ENCODE results near the gene MYBPC2.
A peak's percentile ranks its signal among the peaks of the same experiment; 100 is the strongest.

Gene MYBPC2

DNA sequence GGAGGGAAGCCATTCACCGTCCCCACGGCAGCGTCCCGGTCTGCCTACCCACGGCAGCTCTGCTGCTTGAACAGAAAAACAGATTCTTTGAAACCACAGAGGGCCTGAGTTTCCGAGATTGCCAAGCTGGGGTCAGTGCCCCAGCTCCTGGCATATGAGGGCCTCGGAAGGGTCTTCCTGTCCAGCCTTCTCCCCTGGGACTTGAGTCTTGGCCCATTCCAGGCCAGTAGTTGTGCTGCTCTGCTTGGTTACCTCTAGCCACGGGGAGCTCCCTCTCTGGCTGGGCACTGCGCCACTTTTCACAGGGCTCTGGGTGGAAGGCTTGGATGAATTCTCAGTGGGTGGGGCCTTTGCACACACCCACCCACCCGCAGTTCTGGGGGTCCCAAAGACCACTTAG, 22.6 kb upstream of the MYBPC2 start:
- no peak for DNase-seq

DNA sequence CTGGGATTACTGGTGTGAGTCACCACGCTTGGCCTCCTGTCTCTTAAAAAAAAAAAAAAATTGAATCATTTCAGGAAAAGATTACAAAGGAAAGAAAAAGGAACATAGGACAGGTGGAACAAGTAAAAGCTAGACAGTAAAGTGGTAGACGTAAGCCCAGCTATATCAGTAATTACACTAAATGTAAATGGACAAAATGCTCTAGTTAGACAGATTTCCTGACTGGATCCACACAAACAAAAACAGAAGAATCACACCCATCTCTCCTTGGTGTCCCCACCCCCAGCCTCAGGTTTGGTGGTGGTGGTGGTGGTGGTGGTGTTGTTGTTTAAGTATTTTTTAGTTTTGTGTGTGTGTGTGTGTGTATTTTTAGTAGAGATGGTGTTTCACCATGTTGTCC, 20.3 kb upstream of the MYBPC2 start:
- no peak for DNase-seq

DNA sequence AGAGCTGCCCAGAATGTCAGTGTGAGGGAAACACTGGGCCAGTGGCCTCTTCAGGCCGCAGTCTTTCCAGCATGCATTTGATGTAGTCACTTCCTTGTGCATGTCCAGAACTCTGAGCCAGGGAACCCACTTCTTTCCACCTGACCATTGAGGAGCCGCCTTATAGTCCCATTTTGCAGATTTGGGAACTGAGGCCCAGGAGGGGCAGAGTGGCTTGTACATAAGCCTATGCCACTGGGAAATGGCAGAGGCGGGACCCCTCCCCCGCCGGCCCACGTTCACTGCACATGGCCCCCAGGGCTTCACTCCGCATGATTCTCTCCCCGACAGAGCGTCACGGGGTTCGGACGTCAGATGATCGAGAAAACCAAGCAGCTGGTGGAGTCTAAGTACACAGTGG, 19.6 kb upstream of the MYBPC2 start:
- no peak for DNase-seq

DNA sequence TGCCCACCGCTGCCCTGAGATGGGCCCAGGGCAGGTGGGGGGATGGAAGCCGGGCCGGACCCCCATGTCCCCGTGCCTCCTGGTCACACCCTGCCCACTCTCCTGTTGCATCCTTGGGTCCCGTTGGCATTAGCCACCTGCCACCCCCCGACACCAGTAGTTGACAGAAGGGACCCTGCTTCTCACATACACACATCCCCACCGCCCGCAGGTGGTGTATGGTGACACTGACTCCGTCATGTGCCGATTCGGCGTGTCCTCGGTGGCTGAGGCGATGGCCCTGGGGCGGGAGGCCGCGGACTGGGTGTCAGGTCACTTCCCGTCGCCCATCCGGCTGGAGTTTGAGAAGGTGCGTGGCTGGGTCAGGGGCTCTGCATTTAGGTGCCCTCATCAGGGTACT, 19.2 kb upstream of the MYBPC2 start:
- DNase-seq, result no peak

DNA sequence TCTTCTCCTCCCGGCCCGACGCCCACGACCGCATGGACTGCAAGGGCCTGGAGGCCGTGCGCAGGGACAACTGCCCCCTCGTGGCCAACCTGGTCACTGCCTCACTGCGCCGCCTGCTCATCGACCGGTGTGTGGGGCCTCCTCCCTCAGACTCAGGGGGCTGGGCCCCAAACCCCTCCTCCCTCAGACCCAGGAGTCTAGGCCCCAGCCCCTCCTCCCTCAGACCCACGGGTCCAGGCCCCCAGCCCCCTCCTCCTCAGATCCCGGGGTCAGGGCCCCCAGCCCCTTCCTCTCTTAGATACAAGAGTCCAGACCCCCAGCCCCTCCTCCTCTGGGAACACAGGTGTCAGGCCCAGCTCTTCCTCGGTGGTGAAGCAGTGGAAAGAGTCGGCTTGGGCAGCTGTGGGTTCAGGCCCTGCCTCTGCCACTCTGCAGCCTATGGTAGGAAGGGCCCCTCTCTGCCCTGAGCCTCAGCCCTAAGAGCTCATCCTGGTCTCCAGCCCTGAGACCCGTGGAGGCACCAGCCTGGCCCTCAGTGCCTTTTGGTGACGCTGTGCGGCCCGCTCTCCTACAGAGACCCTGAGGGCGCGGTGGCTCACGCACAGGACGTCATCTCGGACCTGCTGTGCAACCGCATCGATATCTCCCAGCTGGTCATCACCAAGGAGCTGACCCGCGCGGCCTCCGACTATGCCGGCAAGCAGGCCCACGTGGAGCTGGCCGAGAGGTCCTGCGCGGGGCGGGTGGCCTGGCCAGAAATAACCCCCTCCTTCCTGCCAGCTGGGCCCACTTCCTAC, 17.6 kb upstream of the MYBPC2 start:
- DNase-seq, result peak; percentile 79 to 86

DNA sequence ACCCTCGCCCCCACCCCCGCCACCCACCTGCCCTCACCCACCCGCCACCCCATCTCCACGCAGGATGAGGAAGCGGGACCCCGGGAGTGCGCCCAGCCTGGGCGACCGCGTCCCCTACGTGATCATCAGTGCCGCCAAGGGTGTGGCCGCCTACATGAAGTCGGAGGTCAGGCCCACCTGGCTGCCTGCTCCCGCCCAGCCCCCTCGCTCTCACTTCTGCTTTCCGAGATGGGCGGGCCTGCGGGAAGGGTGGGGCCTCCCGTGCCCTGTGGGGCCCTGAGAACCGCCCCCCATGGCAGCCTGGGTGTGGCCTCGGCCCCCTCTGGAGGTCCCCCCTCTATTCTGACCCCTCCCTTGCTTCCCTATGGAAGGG, 17.0 kb upstream of the MYBPC2 start:
- DNase-seq, result peak; percentile 58 to 69

DNA sequence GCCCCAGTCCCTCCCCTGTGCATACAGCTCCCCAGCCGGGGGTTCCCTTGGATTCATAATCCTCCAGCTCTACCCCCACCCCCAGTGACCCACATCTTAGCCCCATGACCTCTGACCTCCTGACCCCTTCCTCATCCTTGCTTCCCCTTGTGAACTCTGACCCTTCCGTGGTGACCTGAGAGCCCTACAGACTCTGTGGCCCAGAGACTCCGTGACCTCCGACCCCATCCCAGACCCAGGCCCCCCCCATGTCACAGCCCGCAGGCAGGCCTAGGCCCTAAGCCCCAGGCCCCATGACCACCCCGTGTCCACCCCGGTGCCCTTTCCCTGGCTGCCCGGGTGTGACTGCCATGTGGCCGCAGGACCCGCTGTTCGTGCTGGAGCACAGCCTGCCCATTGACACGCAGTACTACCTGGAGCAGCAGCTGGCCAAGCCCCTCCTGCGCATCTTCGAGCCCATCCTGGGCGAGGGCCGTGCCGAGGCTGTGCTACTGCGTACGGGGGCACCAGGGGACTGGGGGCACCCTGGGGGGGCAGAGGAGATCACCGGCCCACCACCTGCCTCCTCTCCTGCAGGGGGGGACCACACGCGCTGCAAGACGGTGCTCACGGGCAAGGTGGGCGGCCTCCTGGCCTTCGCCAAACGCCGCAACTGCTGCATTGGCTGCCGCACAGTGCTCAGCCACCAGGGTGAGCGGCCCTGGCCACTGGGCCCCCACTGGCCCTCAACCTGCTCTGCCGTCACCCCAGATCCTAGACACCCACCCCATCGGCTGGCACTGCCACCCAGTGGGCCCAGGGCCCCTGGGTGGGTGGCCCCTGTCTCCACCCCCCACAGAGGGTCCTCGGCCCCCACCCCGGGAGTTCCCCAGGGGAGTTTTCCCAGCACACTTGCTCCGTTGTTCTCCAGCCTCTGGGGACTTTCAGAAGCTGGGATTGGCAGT, 16.4 kb upstream of the MYBPC2 start:
- no peak for DNase-seq

DNA sequence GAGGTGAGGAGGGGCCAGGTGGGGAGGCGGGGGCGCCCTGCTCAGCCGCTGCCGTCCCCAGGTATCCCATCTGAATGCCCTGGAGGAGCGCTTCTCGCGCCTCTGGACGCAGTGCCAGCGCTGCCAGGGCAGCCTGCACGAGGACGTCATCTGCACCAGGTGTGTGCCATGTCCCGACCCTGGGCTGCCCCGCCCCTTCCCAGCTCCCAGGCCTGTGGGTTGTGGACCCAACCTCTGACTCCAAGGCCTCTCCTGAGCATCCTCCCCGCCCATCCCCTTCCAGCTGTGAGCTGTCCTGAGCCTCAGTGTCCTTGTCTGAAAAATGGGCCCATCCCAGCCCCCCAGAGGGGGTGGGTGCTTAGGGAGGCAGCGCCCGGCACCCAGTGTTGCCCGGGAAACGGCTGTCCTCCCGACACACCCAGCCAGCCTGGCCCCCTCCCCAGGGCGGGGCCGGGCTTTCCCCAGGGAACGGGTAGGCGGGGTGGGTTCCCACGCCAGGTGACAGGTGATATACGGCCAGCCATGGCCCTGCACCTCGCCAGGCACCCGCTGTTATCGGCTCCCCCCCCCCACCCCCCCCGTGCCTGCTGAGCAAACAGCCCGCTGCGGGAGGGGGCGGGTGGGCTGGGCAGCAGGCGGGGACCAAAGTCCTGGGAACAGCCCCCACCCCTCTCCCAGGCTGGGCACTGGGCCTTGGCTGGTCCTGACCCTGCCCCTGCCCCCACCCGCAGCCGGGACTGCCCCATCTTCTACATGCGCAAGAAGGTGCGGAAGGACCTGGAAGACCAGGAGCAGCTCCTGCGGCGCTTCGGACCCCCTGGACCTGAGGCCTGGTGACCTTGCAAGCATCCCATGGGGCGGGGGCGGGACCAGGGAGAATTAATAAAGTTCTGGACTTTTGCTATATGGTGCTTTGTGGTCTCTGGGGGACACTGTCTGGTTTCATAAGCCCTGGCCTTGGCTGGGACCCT, 15.3 kb upstream of the MYBPC2 start:
- no peak for DNase-seq

DNA sequence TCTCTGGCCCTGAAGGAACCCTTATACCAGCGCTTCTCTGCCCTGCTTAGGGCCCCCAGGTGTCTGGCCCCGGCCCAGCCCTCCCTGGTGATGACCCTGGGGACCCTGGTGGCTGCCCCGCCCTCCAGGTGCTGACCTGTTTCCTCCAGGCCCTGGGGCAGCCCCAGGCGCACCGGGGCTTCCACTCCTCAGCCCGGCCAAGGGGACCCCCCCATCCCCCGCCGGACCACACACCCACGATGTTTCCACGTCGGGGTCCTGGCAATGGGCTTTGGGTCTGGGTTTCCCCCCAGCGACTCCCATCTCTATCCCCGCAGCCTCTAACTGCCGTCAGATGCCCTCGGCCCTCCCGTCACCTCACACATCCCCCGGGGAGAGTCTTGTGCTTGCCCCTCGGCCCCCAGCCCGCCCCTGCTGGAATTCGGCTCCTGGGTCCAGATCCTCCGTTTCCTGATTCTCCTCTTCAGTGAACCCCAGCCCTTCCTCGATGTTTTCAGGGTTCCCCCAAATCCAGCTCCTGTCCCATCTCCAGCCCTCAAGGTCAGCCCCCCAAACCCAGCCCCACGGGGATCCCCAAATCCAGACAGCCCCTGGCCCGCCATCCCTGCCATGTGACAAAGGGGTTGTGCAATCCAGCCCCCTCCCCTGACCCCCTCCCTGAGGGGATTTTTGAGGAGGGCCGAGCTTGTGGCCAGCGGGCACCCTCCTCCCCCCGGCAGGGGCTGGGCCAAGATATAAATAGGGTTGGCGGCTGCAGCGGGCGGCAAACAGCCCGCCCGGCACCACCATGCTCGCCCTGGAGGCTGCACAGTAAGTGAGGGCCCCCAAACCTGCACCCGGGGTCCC, 14.3 kb upstream of the MYBPC2 start, which contains the start of gene SPIB:
Gene SPIB, plus strand, starts transcription at position 763 of the 846 bp plus-strand sequence. Its CDS starts 25 bp downstream, at position 788.
- no peak for DNase-seq

DNA sequence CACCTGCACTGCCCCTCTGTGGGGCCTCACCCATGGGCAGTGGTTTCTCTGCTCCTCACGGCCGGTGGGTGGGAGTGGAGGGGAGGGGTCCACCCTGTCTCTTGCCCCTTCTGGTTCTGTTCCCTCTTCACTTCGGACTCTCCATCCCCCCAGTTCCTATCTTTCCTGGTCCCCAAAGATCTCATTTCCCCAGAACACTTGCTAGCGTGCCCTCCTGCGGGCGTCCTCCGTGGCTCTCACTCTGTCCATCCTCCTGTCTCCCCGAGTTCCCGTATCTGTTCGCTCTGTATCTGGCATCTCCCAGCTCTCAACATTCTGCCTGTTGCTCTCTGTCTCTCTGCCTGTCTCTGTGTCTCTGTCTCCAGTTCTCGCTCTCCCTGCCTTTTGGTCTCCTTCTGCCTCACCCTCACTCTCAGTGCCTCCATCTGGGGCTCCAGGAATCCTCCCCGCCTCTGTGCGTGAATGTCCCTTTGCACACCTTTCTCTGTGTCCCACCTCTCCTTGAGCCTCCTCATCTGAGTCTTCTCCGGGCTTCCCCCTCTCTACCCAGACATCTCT, 13.6 kb upstream of the MYBPC2 start:
- no peak for DNase-seq

DNA sequence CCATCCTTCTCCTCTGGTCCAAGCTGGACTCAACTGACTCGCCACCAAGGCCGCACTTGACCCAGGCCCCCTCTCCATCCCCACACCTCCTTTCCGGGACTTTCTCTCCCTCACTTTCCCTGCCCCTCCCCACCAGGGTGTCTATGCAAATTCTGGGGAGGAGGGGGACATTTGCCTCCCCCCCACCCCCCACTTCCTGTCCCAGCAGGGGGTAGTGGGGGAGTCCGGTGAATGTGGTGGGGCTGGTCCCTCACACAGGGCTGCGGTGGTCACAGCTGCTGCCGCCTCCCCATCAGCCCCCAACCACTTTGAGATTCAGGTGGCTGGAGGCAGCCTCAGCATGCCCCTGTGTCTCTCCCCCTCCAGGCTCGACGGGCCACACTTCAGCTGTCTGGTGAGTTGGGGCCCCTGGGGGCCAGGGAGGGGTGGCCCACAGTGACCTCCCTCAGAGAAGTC, 13.1 kb upstream of the MYBPC2 start:
- no peak for DNase-seq

DNA sequence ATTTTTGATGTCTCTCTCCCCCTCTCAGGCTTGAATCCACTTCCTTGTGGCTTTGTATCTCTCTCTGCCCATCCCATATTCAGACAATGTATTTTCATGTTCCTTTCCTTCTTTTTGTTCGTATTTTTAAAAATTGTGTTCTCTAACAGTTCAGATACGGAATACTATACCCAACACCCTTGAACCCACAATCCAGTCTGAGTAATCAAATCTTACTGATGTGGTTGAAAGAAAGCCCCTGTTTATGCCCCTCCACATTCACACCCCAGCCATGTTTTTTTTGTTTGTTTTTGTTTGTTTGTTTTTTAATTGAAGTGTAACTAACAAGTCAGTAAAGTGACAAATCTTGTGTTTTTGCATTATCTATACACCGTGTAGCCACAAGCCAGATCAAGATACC, 12.6 kb upstream of the MYBPC2 start:
- no peak for DNase-seq

DNA sequence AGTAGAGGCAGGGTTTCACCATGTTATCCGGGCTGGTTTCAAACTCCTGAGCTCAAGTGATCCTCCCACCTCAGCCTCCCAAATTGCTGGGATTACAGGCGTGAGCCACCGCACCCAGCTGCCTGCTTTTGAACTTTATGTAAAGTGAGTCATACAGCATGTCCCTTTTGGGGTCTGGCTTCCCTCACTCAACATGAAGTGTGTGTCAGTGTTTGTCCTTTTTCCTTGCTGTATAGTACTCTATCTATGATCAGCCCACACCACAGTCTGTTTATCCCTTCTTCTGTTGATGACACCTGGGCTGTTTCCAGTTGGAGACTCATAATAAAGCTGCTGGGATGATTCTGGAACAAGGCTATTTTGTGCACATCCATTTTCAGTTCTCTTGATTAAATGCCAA, 11.9 kb upstream of the MYBPC2 start:
- DNase-seq, result no peak

DNA sequence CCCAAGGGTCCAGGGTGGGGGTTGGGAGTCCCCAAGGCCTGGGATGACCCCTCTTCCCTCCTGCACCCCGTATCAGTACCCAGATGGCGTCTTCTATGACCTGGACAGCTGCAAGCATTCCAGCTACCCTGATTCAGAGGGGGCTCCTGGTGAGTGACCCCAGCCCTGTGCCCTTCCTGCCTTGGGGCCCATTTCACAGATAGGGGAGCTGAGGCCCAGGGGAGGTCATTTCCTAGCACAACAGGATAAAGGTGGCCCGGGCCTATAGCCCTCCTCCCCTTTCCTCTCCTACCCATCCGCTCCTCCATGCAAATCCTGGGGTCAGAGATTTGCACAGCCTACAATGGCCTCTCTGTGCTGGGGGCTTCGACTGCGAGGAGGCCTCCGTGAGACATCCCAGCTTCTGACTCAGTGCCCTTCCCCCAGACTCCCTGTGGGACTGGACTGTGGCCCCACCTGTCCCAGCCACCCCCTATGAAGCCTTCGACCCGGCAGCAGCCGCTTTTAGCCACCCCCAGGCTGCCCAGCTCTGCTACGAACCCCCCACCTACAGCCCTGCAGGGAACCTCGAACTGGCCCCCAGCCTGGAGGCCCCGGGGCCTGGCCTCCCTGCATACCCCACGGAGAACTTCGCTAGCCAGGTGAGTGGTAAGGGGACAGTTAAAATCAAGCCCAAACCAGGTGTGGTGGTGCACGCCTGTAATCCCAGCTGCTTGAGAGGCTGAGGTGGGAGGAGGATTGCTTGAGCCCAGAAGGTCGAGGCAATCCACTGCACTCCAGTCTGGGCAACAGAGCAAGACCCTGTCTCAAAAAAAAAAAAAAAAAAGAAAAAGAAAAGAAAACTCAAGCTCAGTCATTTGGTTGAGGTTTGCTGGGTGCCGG, 10.1 kb upstream of the MYBPC2 start:
- no peak for DNase-seq

DNA sequence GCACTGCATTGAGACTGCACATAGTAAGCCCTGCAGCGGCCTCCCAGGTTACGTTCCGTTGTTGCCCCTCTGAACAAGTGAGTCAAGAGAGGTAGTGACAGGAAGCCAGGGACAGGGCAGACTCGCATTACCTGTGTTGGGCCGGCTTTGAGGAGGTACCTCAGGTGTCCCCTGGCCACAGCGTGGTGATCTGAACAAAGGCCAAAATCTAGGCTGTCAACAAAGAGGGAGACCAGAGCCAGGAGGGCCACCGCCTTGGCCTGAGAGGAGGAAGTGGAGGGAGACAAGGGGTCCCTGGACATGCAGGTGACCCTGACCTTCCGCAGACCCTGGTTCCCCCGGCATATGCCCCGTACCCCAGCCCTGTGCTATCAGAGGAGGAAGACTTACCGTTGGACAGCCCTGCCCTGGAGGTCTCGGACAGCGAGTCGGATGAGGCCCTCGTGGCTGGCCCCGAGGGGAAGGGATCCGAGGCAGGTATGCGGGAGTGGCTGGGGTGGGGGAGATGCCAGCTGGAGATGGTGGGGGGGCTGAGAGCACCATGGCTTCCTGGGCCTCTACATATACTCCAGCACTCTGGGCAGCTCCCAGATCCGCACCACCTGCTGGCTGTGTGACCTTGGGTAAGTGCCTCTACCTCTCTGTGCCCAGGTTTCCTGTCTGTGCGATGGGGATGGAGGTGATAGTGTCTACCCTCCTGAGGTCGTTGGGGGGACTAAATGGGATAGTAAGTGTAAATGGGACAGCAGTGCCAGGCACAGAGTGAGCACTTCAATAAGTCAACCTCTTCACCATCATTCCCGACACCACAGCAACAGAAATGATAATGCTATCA, 9.2 kb upstream of the MYBPC2 start:
- no peak for DNase-seq

DNA sequence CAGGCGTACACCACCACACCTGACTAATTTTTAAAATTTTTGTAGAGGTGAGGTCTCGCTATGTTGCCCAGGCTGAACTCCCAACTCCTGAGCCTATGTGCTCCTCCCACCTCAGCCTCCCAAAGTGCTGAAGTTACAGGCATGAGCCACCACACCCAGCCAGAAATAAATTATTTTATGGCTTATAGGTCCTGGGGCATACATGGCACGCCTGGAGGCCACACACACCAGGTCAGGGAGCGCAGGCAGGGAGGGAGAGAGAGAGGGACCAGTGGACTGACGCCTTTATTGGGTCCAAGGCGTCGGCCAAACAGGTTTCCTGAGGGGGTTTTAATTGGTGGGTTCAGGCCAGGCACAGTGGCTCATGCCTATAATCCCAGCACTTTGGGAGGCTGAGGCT, 7.1 kb upstream of the MYBPC2 start:
- no peak for DNase-seq

DNA sequence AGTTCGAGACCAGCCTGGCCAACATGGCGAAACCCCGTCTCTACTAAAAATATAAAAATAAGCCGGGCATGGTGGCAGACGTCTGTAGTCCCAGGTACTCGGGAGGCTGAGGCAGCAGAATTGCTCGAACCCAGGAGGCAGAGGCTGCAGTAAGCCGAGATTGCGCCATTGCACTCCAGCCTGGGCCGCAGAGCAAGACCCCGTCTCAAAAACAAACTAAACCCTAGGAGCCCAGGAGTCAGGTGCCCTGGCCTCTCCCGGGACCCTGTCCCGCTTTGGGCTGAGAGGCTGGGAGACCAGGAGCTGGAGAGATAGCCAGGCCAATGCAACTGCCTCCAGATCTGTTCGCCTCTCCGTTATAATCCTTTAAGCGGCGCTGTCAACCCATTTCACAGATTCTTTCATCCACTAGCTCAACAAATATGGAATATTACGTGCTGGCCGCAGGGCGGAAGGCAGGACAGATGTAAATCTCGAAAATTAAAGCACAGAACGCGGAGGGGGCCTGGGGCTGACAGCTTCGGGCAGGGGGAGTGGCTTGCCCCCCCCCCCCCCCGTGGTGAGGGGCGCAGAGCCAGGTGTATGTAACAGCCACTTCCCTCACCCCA, 5.3 kb upstream of the MYBPC2 start:
- no peak for DNase-seq

DNA sequence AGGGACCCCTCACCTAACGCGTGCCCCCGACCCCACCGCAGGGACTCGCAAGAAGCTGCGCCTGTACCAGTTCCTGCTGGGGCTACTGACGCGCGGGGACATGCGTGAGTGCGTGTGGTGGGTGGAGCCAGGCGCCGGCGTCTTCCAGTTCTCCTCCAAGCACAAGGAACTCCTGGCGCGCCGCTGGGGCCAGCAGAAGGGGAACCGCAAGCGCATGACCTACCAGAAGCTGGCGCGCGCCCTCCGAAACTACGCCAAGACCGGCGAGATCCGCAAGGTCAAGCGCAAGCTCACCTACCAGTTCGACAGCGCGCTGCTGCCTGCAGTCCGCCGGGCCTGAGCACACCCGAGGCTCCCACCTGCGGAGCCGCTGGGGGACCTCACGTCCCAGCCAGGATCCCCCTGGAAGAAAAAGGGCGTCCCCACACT, 4.7 kb upstream of the MYBPC2 start:
- peak; percentile 92 to 97 for DNase-seq
